ENCODE measurements around the gene SEMA4G.

- TF ChIP-seq, protein P1, sequence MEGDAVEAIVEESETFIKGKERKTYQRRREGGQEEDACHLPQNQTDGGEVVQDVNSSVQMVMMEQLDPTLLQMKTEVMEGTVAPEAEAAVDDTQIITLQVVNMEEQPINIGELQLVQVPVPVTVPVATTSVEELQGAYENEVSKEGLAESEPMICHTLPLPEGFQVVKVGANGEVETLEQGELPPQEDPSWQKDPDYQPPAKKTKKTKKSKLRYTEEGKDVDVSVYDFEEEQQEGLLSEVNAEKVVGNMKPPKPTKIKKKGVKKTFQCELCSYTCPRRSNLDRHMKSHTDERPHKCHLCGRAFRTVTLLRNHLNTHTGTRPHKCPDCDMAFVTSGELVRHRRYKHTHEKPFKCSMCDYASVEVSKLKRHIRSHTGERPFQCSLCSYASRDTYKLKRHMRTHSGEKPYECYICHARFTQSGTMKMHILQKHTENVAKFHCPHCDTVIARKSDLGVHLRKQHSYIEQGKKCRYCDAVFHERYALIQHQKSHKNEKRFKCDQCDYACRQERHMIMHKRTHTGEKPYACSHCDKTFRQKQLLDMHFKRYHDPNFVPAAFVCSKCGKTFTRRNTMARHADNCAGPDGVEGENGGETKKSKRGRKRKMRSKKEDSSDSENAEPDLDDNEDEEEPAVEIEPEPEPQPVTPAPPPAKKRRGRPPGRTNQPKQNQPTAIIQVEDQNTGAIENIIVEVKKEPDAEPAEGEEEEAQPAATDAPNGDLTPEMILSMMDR (conservative IDR thresholded peaks at IDR 0.05), result peak; percentile 82
- no peak for TF ChIP-seq ZFX (IDR thresholded peaks at IDR 0.05)
Measured at GRCh38 chr10:101012525-101013364, 43.4 kb downstream of the SEMA4G start.

All from C4-2B (cell line).